Measurements from ENCODE around the gene PCSK9.

- TF ChIP-seq POLR2A (IDR thresholded peaks at IDR 0.05) (no peak), CTCF (IDR thresholded peaks at IDR 0.05) (no peak), POLR2AphosphoS5 (IDR thresholded peaks at IDR 0.05) (no peak)
Observed at GRCh38 chr1:55047611-55048010, 8.3 kb downstream of the PCSK9 start.
